Left lung (tissue), 10 donors: ENCODE measurements around the gene AKAP9. TPM values are rescaled to one million over a fixed set of nuclear protein-coding genes. Genes with fewer than 3 reads are reported as not detected.
"Not testable (repeated sequence)": the region's sequence is repeated elsewhere in the genome, so short reads cannot be mapped to it uniquely, and the experiment has no call there.

Source experiments
- ATAC-seq: fragments of 200-7000 bp; cut with Tn5 transposase; one replicate; pipeline ENCODE4 v1.9.1; 2020; ENCODE audit warnings: moderate library complexity
- DNase-seq, 4 donors: peaks; one replicate each; pipeline ENCODE4 v3.0.0-alpha.2; 2013 to 2020
- H3K27ac ChIP-seq, 2 donors: fragments of 200-600 bp; sonication (generic) in 1 of 2; one replicate each; pipeline versions ENCODE4 v1.5.0 to v1.8.0; 2020 to 2021
- H3K27me3 ChIP-seq, 2 donors: fragments of 200-600 bp; sonication (generic) in 1 of 2; one replicate each; pipeline versions ENCODE4 v1.5.0 to v1.8.0; 2020 to 2021
- H3K36me3 ChIP-seq, 2 donors: fragments of 200-600 bp; sonication (generic) in 1 of 2; one replicate each; pipeline versions ENCODE4 v1.5.0 to v1.8.0; 2020 to 2021
- H3K4me1 ChIP-seq, 2 donors: fragments of 200-600 bp; one replicate each; pipeline ENCODE4 v1.8.0; 2021
- H3K4me3 ChIP-seq, 2 donors: fragments of 200-600 bp; sonication (generic) in 1 of 2; one replicate each; pipeline versions ENCODE4 v1.5.0 to v1.8.0; 2020 to 2021; ENCODE audit warnings: mild to moderate bottlenecking in 1 of 2
- H3K9me3 ChIP-seq, 2 donors: fragments of 200-600 bp; sonication (generic) in 1 of 2; one replicate each; pipeline versions ENCODE4 v1.5.0 to v1.8.0; 2020 to 2021
- CTCF ChIP-seq, 2 donors: fragments of 200-600 bp; sonication (generic) in 1 of 2; IDR thresholded peaks; one replicate each; pipeline versions ENCODE4 v1.5.0 to v1.8.0; 2021; ENCODE audit warnings: antibody characterized with exemption in 2 of 2
- intact Hi-C, 2 donors: fragments of 100-400 bp; cut with DNase I; formaldehyde crosslinking; loops; one replicate each; pipeline versions ENCODE4 v1.11.2 to v1.14.2; 2022
- polyA plus RNA-seq, 6 donors: library from polyadenylated mRNA; unstranded; fragments of 120-200 nt; gene quantifications; one replicate each; pipeline ENCODE4 v1.2.1, GENCODE V29; 2013; ENCODE audit not compliant: insufficient read length in 6 of 6
- total RNA-seq, 2 donors: library from RNA; stranded (reverse); fragmentation: NEBNext Ultra II Directional; extraction: Animal tissue kit (Norgen Biotek cat#: 25700); gene quantifications; one replicate each; pipeline ENCODE4 v1.2.1, GENCODE V29; 2021
- donor health status: DM: no; HTN: yes; CAD: no.
- donor health status: DM: no; HTN: no; CAD: no.

The AKAP9 gene
- total and polyA plus RNA-seq, 8 donors = 57.5 to 105 (median 88.9) TPM

DNA sequence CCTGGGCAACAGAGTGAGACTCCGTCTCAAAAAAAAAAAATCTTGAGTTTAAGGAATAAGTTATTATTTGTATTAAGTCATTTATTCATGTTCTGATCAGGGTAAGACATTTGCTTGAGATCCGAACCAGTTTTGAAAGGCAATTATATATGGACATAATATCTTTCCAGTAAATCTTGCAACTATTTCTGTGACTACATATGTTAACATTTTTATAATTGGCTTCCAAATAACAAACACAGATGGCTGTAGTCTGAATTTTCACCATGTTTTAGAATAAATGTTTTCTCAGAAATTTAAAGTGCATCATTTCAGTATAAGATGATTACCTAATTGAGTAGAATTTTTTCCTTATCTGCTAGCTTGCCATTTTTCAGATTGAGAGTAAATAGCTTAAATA, 21.2 kb downstream of the AKAP9 start:
- no peak overlapping the region for H3K4me3 ChIP-seq
- H3K4me1 ChIP-seq = no peaks in the 10 kb centered on the region
- no peaks in the 10 kb centered on the region for H3K36me3 ChIP-seq
- H3K27ac ChIP-seq = no peak overlapping the region
- H3K27me3 ChIP-seq = no peaks in the 10 kb centered on the region
- ATAC-seq (no peak), DNase-seq (no peak)
- H3K9me3 ChIP-seq = no peaks in the 10 kb centered on the region
- intact Hi-C loops = no loop called here
- TF ChIP-seq CTCF (IDR thresholded peaks at IDR 0.05) = no peak

DNA sequence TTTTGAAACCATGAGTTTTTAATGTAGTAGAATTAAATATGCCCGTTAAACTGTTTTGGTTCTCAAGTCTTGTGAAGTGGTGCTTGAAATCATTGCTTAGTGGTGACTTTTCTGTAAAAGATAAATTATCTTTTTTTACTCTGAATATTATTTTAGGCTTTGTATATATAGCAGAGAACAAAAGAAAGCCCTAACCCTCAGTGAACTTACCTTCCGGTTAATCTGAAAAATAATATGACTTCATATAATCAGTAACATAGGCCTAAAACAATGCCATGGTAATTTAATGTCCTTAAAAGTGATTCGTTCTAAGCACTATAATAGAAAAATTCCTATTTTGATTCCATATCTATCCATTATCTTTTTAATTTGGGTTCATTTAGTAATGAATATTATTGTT, 21.8 kb downstream of the AKAP9 start:
- Histone ChIP-seq H3K9me3 (no peaks in the 10 kb centered on the region), H3K36me3 (no peaks in the 10 kb centered on the region), H3K4me1 (no peaks in the 10 kb centered on the region), H3K27me3 (no peaks in the 10 kb centered on the region), H3K4me3 (no peak overlapping the region), H3K27ac (no peak overlapping the region)
- intact Hi-C loops = no loop called here
- DNase-seq (no peak), ATAC-seq (no peak)
- TF ChIP-seq CTCF (IDR thresholded peaks at IDR 0.05) = no peak

DNA sequence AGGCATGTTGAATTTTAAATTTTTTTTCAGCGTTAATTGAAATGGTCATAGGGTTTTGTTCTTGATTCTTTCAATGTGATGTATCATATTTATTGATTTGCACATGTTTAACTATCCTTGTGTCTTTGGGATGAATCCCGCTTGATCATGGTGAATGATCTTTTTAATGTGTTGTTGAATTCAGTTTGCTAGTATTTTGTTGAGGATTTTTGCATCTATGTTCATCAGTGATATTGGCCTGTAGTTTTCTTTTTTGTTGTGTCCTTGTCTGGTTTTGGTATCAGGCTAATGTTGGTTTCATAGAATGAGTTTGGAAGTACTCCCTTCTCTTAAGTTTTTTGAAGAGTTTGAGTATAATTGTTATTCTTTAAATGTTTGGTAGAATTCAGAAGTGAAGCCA, 26.9 kb downstream of the AKAP9 start:
- H3K36me3 ChIP-seq, DNase-seq, H3K27ac ChIP-seq, H3K4me1 ChIP-seq, H3K9me3 ChIP-seq, ATAC-seq, H3K27me3 ChIP-seq, H3K4me3 ChIP-seq, intact Hi-C loops: not testable (repeated sequence)

GRCh38 chr7:91973639-91974038, 33.0 kb downstream of the AKAP9 start:
- H3K9me3 ChIP-seq = no peaks in the 10 kb centered on the region
- no peak for TF ChIP-seq CTCF (IDR thresholded peaks at IDR 0.05)
- ATAC-seq (no peak), DNase-seq (no peak)
- H3K27ac ChIP-seq = no peak overlapping the region
- no peaks in the 10 kb centered on the region for H3K4me1 ChIP-seq
- peaks cover 0 to 24% of the 10 kb centered on the region in 2 donors for H3K36me3 ChIP-seq
- no peaks in the 10 kb centered on the region for H3K27me3 ChIP-seq
- intact Hi-C loops = no loop called here
- no peak overlapping the region for H3K4me3 ChIP-seq

- Histone ChIP-seq H3K9me3 (no peaks in the 10 kb centered on the region), H3K27me3 (no peaks in the 10 kb centered on the region), H3K36me3 (peaks cover 0 to 25% of the 10 kb centered on the region in 2 donors), H3K27ac (no peak overlapping the region), H3K4me3 (no peak overlapping the region), H3K4me1 (no peaks in the 10 kb centered on the region)
- no peak for TF ChIP-seq CTCF (IDR thresholded peaks at IDR 0.05)
- intact Hi-C loops = no loop called here
- no peak for ATAC-seq
- no peak for DNase-seq
Observed at GRCh38 chr7:91974066-91974465, 33.4 kb downstream of the AKAP9 start.

GRCh38 chr7:91976743-91977142, 36.1 kb downstream of the AKAP9 start:
- no peaks in the 10 kb centered on the region for H3K9me3 ChIP-seq
- no peak overlapping the region for H3K4me3 ChIP-seq
- H3K36me3 ChIP-seq = peaks cover 0 to 37% of the 10 kb centered on the region in 2 donors
- ATAC-seq = no peak
- H3K27ac ChIP-seq = no peak overlapping the region
- no peak for DNase-seq
- no peaks in the 10 kb centered on the region for H3K4me1 ChIP-seq
- no peaks in the 10 kb centered on the region for H3K27me3 ChIP-seq
- intact Hi-C loops = no loop called here
- no peak for TF ChIP-seq CTCF (IDR thresholded peaks at IDR 0.05)
